ENCODE measurements around the gene LTN1.

Gene LTN1, protein sequence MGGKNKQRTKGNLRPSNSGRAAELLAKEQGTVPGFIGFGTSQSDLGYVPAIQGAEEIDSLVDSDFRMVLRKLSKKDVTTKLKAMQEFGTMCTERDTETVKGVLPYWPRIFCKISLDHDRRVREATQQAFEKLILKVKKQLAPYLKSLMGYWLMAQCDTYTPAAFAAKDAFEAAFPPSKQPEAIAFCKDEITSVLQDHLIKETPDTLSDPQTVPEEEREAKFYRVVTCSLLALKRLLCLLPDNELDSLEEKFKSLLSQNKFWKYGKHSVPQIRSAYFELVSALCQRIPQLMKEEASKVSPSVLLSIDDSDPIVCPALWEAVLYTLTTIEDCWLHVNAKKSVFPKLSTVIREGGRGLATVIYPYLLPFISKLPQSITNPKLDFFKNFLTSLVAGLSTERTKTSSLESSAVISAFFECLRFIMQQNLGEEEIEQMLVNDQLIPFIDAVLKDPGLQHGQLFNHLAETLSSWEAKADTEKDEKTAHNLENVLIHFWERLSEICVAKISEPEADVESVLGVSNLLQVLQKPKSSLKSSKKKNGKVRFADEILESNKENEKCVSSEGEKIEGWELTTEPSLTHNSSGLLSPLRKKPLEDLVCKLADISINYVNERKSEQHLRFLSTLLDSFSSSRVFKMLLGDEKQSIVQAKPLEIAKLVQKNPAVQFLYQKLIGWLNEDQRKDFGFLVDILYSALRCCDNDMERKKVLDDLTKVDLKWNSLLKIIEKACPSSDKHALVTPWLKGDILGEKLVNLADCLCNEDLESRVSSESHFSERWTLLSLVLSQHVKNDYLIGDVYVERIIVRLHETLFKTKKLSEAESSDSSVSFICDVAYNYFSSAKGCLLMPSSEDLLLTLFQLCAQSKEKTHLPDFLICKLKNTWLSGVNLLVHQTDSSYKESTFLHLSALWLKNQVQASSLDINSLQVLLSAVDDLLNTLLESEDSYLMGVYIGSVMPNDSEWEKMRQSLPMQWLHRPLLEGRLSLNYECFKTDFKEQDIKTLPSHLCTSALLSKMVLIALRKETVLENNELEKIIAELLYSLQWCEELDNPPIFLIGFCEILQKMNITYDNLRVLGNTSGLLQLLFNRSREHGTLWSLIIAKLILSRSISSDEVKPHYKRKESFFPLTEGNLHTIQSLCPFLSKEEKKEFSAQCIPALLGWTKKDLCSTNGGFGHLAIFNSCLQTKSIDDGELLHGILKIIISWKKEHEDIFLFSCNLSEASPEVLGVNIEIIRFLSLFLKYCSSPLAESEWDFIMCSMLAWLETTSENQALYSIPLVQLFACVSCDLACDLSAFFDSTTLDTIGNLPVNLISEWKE (N-terminal part only)

DNA sequence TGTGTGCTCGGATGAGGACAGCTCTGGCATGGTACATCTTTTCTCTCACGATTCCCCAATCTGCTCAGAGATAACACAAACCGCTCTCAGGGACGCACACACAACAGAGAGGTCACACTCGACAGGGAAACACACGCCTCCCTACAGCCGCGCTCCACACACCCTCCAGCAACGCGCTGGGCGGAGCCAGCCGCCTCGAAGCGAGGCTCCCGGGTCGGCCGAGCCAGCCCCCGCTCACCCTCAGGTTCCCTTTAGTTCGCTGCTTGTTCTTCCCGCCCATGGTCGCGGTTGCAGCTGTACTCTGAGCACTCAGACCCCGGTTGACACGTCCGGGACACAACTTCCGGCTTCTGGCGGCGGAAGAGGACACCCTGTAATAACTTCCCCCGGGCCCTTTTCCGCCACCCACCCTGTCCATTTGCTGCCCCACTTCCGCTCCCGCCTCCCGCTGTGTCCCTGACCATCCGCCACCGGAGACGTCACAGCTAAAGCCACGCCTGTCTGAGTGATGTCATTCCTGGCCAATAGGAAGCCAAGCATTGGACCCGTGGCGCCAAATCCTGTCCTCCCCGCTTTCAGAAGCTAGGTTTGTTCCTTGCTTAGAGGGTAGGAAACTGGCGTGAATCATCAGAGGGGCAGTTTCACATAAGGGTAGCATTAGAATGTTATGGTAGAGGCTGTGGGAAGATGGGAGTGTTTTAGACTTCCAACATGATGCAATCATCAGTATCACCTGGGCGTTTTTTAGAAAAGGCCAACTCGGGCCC, at the start of gene LTN1:
TSS of gene LTN1 (minus strand) at position 352 of the 767 bp plus-strand sequence. CDS start at position 280, 72 bp downstream.
- H2AFZ ChIP-seq (ENCODE audit: low read length, unreplicated experiment), result peak within 1 kb of the TSS; percentile 65
- H3K79me2 ChIP-seq (ENCODE audit: control insufficient read depth, insufficient read depth, low read length, unreplicated experiment), result peaks cover 32% of the 10 kb centered on the region
- peak within 1 kb of the TSS; percentile 92 for H3K4me3 ChIP-seq (ENCODE audit: low read depth, low read length)
- no peaks in the 10 kb centered on the region for H3K36me3 ChIP-seq (ENCODE audit: insufficient read depth, low read length)
- no peaks in the 10 kb centered on the region for H3K27me3 ChIP-seq (ENCODE audit: insufficient read depth, low read length)
- H3K4me1 ChIP-seq (ENCODE audit: control insufficient read depth, insufficient read depth, low read length, unreplicated experiment), result peaks cover 26% of the 10 kb centered on the region
- peak within 1 kb of the TSS; percentile 66 for H3K27ac ChIP-seq (ENCODE audit: low read depth, low read length)

DNA sequence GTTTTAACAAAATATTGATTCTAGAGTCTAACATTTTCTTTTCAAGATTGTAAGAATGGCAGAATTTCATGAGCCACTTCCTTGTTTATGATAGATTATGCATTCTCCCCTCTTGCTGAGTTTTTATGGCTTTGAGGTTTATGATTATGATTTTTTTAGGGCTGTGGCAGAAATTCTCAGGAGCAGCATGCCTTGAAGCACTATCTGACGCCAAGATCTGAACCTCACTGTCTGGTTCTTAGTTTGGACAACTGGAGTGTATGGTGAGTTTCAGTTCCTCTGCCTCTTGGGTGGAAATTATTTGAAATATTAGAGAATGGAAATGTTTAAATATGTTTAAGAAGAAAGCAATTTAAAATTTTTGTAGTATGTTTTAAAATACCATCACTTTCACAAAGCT, 42.0 kb upstream of the LTN1 start:
- Histone ChIP-seq H3K4me1 (ENCODE audit: control insufficient read depth, insufficient read depth, low read length, unreplicated experiment) (no peaks in the 10 kb centered on the region), H2AFZ (ENCODE audit: low read length, unreplicated experiment) (no peak overlapping the region), H3K36me3 (ENCODE audit: insufficient read depth, low read length) (peaks cover 13% of the 10 kb centered on the region), H3K27me3 (ENCODE audit: insufficient read depth, low read length) (no peaks in the 10 kb centered on the region), H3K79me2 (ENCODE audit: control insufficient read depth, insufficient read depth, low read length, unreplicated experiment) (peaks cover under 1% of the 10 kb centered on the region), H3K4me3 (ENCODE audit: low read depth, low read length) (no peak overlapping the region), H3K27ac (ENCODE audit: low read depth, low read length) (no peak overlapping the region)

DNA sequence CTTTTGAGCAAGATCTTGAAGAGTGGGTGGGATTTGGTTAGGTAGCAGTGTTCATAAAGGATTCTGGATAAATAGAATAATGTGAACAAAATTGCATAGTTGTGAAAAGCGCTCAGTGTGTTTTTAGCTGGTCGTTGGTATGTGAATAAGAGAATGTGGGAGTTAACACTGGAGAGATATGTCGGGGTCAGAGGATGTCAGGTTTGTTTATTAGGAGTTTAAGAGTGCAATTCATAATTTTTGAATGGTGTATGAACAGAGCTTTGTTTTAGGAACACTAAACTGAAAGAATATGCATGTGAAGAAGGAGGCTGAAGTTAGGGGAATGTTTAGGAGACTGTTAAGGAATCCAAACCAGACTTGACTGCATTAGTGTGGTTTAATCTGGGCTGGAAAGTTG, 41.2 kb upstream of the LTN1 start:
- H2AFZ ChIP-seq (ENCODE audit: low read length, unreplicated experiment), result no peak overlapping the region
- peaks cover 8% of the 10 kb centered on the region for H3K36me3 ChIP-seq (ENCODE audit: insufficient read depth, low read length)
- H3K27ac ChIP-seq (ENCODE audit: low read depth, low read length), result no peak overlapping the region

DNA sequence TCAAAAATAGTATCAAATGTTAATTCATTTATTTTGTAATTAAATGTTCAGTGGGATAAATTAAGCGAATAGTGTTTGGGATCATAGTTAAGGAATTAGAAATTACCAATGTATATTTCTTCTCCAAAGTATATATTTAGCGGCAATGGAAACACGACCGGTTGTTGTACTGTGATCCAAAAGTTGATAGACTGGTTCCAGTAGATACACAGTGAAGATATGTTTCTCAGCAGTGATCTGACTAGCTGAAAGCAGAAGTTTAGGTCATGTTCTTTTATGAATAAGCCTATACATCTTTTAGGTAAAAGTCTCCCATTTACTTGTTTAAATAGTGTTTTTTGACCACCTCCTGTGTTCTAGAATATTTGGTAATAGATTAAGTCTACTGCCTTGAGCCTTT, 40.6 kb upstream of the LTN1 start:
- Histone ChIP-seq H3K36me3 (ENCODE audit: insufficient read depth, low read length) (peaks cover 6% of the 10 kb centered on the region), H3K4me1 (ENCODE audit: control insufficient read depth, insufficient read depth, low read length, unreplicated experiment) (no peaks in the 10 kb centered on the region), H3K4me3 (ENCODE audit: low read depth, low read length) (no peak overlapping the region), H2AFZ (ENCODE audit: low read length, unreplicated experiment) (no peak overlapping the region), H3K27ac (ENCODE audit: low read depth, low read length) (no peak overlapping the region), H3K27me3 (ENCODE audit: insufficient read depth, low read length) (no peaks in the 10 kb centered on the region), H3K79me2 (ENCODE audit: control insufficient read depth, insufficient read depth, low read length, unreplicated experiment) (peaks cover 4% of the 10 kb centered on the region)

More for the DNA sequence above, 41.2 kb upstream of the LTN1 start:
- Histone ChIP-seq H3K4me3 (ENCODE audit: low read depth, low read length) (no peak overlapping the region), H3K27me3 (ENCODE audit: insufficient read depth, low read length) (no peaks in the 10 kb centered on the region), H3K79me2 (ENCODE audit: control insufficient read depth, insufficient read depth, low read length, unreplicated experiment) (peaks cover 4% of the 10 kb centered on the region), H3K4me1 (ENCODE audit: control insufficient read depth, insufficient read depth, low read length, unreplicated experiment) (no peaks in the 10 kb centered on the region)

DNA sequence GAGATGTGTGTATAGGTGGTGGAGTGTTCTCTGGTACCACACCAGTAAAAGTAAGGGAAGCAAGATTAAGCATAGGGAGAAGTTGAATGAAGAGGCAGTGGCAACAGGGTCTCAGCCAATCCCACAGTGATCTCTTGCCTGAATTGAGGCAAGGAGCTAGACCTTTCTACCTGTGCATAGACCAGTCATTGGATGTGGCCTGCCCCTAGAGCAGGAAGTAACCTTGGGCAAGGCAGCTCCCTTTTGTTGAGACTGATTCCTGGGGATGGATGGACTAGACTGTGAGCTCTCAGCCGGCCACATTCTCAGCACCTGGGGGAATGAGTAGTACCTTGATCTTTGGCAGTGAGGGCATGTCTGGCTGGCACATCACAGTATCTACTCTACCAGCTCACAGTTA, 38.2 kb upstream of the LTN1 start:
- Histone ChIP-seq H3K4me3 (ENCODE audit: low read depth, low read length) (no peak overlapping the region), H3K79me2 (ENCODE audit: control insufficient read depth, insufficient read depth, low read length, unreplicated experiment) (peaks cover 21% of the 10 kb centered on the region), H3K36me3 (ENCODE audit: insufficient read depth, low read length) (peaks cover 4% of the 10 kb centered on the region; the same call in 1 of the 2 replicates), H2AFZ (ENCODE audit: low read length, unreplicated experiment) (no peak overlapping the region), H3K27me3 (ENCODE audit: insufficient read depth, low read length) (no peaks in the 10 kb centered on the region), H3K4me1 (ENCODE audit: control insufficient read depth, insufficient read depth, low read length, unreplicated experiment) (peaks cover 4% of the 10 kb centered on the region), H3K27ac (ENCODE audit: low read depth, low read length) (no peak overlapping the region)

DNA sequence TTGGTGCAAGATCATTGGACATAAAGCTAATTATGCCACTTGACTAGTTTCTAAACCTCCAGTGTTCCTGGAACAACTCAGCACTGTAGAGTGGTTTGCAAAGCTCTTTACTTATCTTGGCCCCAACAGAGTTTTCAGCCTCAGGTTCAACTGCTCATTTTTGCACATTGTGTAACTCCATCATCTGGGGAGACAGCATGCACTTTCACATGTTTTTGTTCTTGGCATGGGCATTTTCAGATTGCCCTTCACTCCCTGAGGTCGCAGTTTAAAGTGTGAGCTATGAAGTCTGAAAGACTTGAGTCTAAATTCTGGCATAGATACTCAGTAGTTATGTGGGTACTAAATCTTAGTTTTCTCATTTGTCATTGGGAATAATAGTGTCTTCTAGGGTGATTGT, 36.8 kb upstream of the LTN1 start:
- Histone ChIP-seq H3K27ac (ENCODE audit: low read depth, low read length) (no peak overlapping the region), H3K36me3 (ENCODE audit: insufficient read depth, low read length) (peaks cover 4% of the 10 kb centered on the region; the same call in 1 of the 2 replicates), H3K79me2 (ENCODE audit: control insufficient read depth, insufficient read depth, low read length, unreplicated experiment) (peaks cover 31% of the 10 kb centered on the region), H2AFZ (ENCODE audit: low read length, unreplicated experiment) (no peak overlapping the region), H3K27me3 (ENCODE audit: insufficient read depth, low read length) (no peaks in the 10 kb centered on the region), H3K4me3 (ENCODE audit: low read depth, low read length) (no peak overlapping the region), H3K4me1 (ENCODE audit: control insufficient read depth, insufficient read depth, low read length, unreplicated experiment) (peaks cover 9% of the 10 kb centered on the region)

DNA sequence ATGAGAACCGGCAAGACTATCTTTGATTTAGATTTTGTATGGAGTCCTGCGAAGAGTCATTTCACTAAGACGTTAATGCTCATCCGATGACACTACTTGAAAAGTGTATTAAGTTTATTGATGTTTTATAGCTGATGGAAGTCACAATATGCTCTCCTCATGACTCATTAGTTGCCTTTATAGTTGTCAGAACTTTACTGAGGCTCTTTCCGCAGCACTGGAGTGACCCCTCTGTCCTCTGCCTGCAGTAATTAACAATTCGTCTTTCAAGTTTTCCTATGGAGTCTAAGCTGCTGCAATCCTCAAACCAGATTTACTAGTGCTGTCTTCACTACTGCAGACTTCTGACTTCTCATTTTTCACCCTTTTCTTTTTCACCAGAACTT, 32.6 kb upstream of the LTN1 start:
- peak overlapping the region; percentile 37 for H2AFZ ChIP-seq (ENCODE audit: low read length, unreplicated experiment)

DNA sequence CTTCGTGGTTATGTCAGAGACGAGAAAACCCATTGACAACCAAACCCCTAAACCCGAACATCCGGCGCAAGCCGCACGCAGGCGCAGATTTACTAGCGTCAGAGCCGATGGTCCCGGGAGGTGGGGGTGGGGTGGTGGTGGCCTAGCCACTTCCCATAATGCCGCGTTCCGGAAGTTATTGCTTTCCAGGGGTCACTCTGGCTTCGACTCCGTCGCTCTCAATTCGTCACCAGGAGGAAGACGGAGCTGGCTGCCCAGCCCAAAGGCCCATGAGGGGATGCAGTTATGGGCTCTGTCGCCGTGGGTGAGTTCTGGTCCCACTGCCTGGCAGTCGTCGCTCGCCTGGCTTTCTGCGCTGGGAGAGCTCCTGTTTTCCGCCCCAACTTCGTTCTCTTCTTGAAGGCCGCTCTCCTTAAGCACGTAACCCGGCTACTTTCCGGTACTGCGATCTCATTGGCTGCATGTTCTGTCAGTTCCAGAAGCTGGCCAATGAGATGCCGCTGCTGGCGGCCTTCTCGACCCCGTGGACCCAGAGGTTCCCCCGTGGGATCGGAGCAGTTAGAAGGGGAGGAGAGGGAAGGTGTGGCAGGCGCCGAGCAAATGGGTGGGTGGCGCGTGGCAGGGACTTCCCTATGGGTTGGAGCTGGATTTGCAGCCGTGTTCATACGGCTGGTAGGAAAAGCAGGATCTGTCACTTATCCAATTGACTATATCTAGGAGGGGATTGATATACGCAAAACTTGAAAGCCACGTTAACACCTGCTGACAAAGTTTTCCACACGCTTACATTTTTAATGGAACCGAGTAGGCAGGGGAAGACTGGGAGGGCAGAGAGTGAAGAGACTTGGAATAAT, 32.0 kb upstream of the LTN1 start, which contains the start of gene USP16:
TSS of gene USP16 (plus strand) at position 195 of the 854 bp plus-strand sequence. CDS start 3,246 bp downstream, outside the sequence.
- Histone ChIP-seq H3K36me3 (ENCODE audit: insufficient read depth, low read length) (no peaks in the 10 kb centered on the region), H3K79me2 (ENCODE audit: control insufficient read depth, insufficient read depth, low read length, unreplicated experiment) (peaks cover 34% of the 10 kb centered on the region), H3K4me3 (ENCODE audit: low read depth, low read length) (peak within 1 kb of the TSS; percentile 82), H2AFZ (ENCODE audit: low read length, unreplicated experiment) (peak within 1 kb of the TSS; percentile 83), H3K4me1 (ENCODE audit: control insufficient read depth, insufficient read depth, low read length, unreplicated experiment) (peaks cover 13% of the 10 kb centered on the region), H3K27ac (ENCODE audit: low read depth, low read length) (peak within 1 kb of the TSS; percentile 96), H3K27me3 (ENCODE audit: insufficient read depth, low read length) (no peaks in the 10 kb centered on the region)

More for the DNA sequence above, 32.6 kb upstream of the LTN1 start:
- Histone ChIP-seq H3K4me3 (ENCODE audit: low read depth, low read length) (peak overlapping the region; percentile 82), H3K36me3 (ENCODE audit: insufficient read depth, low read length) (no peaks in the 10 kb centered on the region), H3K4me1 (ENCODE audit: control insufficient read depth, insufficient read depth, low read length, unreplicated experiment) (peaks cover 9% of the 10 kb centered on the region), H3K27ac (ENCODE audit: low read depth, low read length) (peak overlapping the region; percentile 96), H3K27me3 (ENCODE audit: insufficient read depth, low read length) (no peaks in the 10 kb centered on the region), H3K79me2 (ENCODE audit: control insufficient read depth, insufficient read depth, low read length, unreplicated experiment) (peaks cover 31% of the 10 kb centered on the region)

DNA sequence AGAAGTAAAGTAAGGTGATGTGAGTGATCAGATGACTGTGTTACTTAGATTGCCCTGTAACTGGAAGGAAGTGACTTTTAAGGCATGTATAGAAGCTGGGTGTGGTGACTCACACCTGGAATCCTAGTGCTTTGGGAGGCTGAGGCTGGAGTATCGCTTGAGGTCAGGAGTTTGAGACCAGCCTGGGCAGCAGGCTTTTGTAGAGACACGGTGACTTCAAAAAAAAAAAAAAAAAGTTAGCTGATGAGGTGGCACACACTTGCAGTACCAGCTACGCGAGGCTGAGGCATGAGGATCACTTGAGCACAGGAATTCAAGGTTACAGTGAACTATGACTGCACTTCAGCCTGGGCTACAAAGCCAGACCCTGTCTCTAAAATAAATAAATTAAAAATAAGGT, 29.5 kb upstream of the LTN1 start:
- H3K4me1 ChIP-seq (ENCODE audit: control insufficient read depth, insufficient read depth, low read length, unreplicated experiment), result peaks cover 25% of the 10 kb centered on the region
- H3K36me3 ChIP-seq (ENCODE audit: insufficient read depth, low read length), result no peaks in the 10 kb centered on the region
- H3K27ac ChIP-seq (ENCODE audit: low read depth, low read length), result no peak overlapping the region
- H2AFZ ChIP-seq (ENCODE audit: low read length, unreplicated experiment), result no peak overlapping the region
- peaks cover 43% of the 10 kb centered on the region for H3K79me2 ChIP-seq (ENCODE audit: control insufficient read depth, insufficient read depth, low read length, unreplicated experiment)
- H3K4me3 ChIP-seq (ENCODE audit: low read depth, low read length), result no peak overlapping the region
- H3K27me3 ChIP-seq (ENCODE audit: insufficient read depth, low read length), result no peaks in the 10 kb centered on the region
